ENCODE data around the gene ARL6IP1.

ARL6IP1 gene

GRCh38 chr16:18833707-18834505 lies 32.6 kb upstream of the ARL6IP1 start:
- no peak for TF ChIP-seq ZNF274 (IDR thresholded peaks at IDR 0.05; ENCODE audit: low read depth, low read length)
- no peak overlapping the region for H3K4me3 ChIP-seq (ENCODE audit: insufficient read length, low read depth)
- H3K27me3 ChIP-seq (ENCODE audit: insufficient read depth, insufficient read length), result no peaks in the 10 kb centered on the region
- no peaks in the 10 kb centered on the region for H3K9me3 ChIP-seq (ENCODE audit: insufficient read depth, low read length)
- H3K9ac ChIP-seq (ENCODE audit: insufficient read length, low read depth), result no peak overlapping the region
- no peak for DNase-seq (ENCODE audit: low read depth, low spot score)
- no peaks in the 10 kb centered on the region for H3K4me1 ChIP-seq (ENCODE audit: insufficient read depth, insufficient read length)
- peaks cover 99% of the 10 kb centered on the region for H3K36me3 ChIP-seq (ENCODE audit: insufficient read depth, insufficient read length, low read length)

- H3K9me3 ChIP-seq (ENCODE audit: insufficient read depth, low read length), result no peaks in the 10 kb centered on the region
- H3K9ac ChIP-seq (ENCODE audit: insufficient read length, low read depth), result no peak overlapping the region
- H3K4me1 ChIP-seq (ENCODE audit: insufficient read depth, insufficient read length), result peaks cover 3% of the 10 kb centered on the region
- TF ChIP-seq SUZ12 (IDR thresholded peaks at IDR 0.05; ENCODE audit: extremely low read depth, insufficient read depth, insufficient read length), result no peak
- no peak for TF ChIP-seq YY1 (IDR thresholded peaks at IDR 0.05; ENCODE audit: insufficient read depth, insufficient read length)
- TF ChIP-seq ZNF274 (IDR thresholded peaks at IDR 0.05; ENCODE audit: low read depth, low read length), result no peak
- H3K36me3 ChIP-seq (ENCODE audit: insufficient read depth, insufficient read length, low read length), result peaks cover 96% of the 10 kb centered on the region
- no peaks in the 10 kb centered on the region for H3K27me3 ChIP-seq (ENCODE audit: insufficient read depth, insufficient read length)
- DNase-seq (ENCODE audit: low read depth, low spot score), result no peak
- H3K4me3 ChIP-seq (ENCODE audit: insufficient read length, low read depth), result no peak overlapping the region
Observed at GRCh38 chr16:18832613-18833012, 31.3 kb upstream of the ARL6IP1 start.

GRCh38 chr16:18832006-18832405 lies 30.7 kb upstream of the ARL6IP1 start:
- no peak for DNase-seq (ENCODE audit: low read depth, low spot score)
- Histone ChIP-seq H3K4me1 (ENCODE audit: insufficient read depth, insufficient read length) (peaks cover 3% of the 10 kb centered on the region), H3K9ac (ENCODE audit: insufficient read length, low read depth) (no peak overlapping the region), H3K4me3 (ENCODE audit: insufficient read length, low read depth) (no peak overlapping the region), H3K36me3 (ENCODE audit: insufficient read depth, insufficient read length, low read length) (peaks cover 90% of the 10 kb centered on the region), H3K27me3 (ENCODE audit: insufficient read depth, insufficient read length) (no peaks in the 10 kb centered on the region), H3K9me3 (ENCODE audit: insufficient read depth, low read length) (no peaks in the 10 kb centered on the region)
- TF ChIP-seq YY1 (IDR thresholded peaks at IDR 0.05; ENCODE audit: insufficient read depth, insufficient read length) (no peak), SUZ12 (IDR thresholded peaks at IDR 0.05; ENCODE audit: extremely low read depth, insufficient read depth, insufficient read length) (no peak), ZNF274 (IDR thresholded peaks at IDR 0.05; ENCODE audit: low read depth, low read length) (no peak)

- Histone ChIP-seq H3K4me1 (ENCODE audit: insufficient read depth, insufficient read length) (peaks cover 3% of the 10 kb centered on the region), H3K9ac (ENCODE audit: insufficient read length, low read depth) (no peak overlapping the region), H3K27me3 (ENCODE audit: insufficient read depth, insufficient read length) (no peaks in the 10 kb centered on the region), H3K9me3 (ENCODE audit: insufficient read depth, low read length) (no peaks in the 10 kb centered on the region), H3K4me3 (ENCODE audit: insufficient read length, low read depth) (no peak overlapping the region), H3K36me3 (ENCODE audit: insufficient read depth, insufficient read length, low read length) (peaks cover 65% of the 10 kb centered on the region)
- no peak for TF ChIP-seq YY1 (IDR thresholded peaks at IDR 0.05; ENCODE audit: insufficient read depth, insufficient read length)
- TF ChIP-seq SUZ12 (IDR thresholded peaks at IDR 0.05; ENCODE audit: extremely low read depth, insufficient read depth, insufficient read length), result no peak
- DNase-seq (ENCODE audit: low read depth, low spot score), result no peak
Observed at GRCh38 chr16:18829251-18829650, 27.9 kb upstream of the ARL6IP1 start.

GRCh38 chr16:18827890-18828289 lies 26.5 kb upstream of the ARL6IP1 start:
- H3K4me3 ChIP-seq (ENCODE audit: insufficient read length, low read depth), result no peak overlapping the region
- TF ChIP-seq ZNF274 (IDR thresholded peaks at IDR 0.05; ENCODE audit: low read depth, low read length) (no peak), YY1 (IDR thresholded peaks at IDR 0.05; ENCODE audit: insufficient read depth, insufficient read length) (no peak), SUZ12 (IDR thresholded peaks at IDR 0.05; ENCODE audit: extremely low read depth, insufficient read depth, insufficient read length) (no peak)
- no peaks in the 10 kb centered on the region for H3K9me3 ChIP-seq (ENCODE audit: insufficient read depth, low read length)
- peaks cover 3% of the 10 kb centered on the region for H3K4me1 ChIP-seq (ENCODE audit: insufficient read depth, insufficient read length)
- no peak for DNase-seq (ENCODE audit: low read depth, low spot score)
- H3K27me3 ChIP-seq (ENCODE audit: insufficient read depth, insufficient read length), result no peaks in the 10 kb centered on the region
- no peak overlapping the region for H3K9ac ChIP-seq (ENCODE audit: insufficient read length, low read depth)
- H3K36me3 ChIP-seq (ENCODE audit: insufficient read depth, insufficient read length, low read length), result peaks cover 51% of the 10 kb centered on the region

- H3K9me3 ChIP-seq (ENCODE audit: insufficient read depth, low read length), result no peaks in the 10 kb centered on the region
- H3K4me3 ChIP-seq (ENCODE audit: insufficient read length, low read depth), result no peak overlapping the region
- H3K4me1 ChIP-seq (ENCODE audit: insufficient read depth, insufficient read length), result no peaks in the 10 kb centered on the region
- TF ChIP-seq SUZ12 (IDR thresholded peaks at IDR 0.05; ENCODE audit: extremely low read depth, insufficient read depth, insufficient read length) (no peak), ZNF274 (IDR thresholded peaks at IDR 0.05; ENCODE audit: low read depth, low read length) (no peak), YY1 (IDR thresholded peaks at IDR 0.05; ENCODE audit: insufficient read depth, insufficient read length) (no peak)
- peaks cover 74% of the 10 kb centered on the region for H3K36me3 ChIP-seq (ENCODE audit: insufficient read depth, insufficient read length, low read length)
- no peak for DNase-seq (ENCODE audit: low read depth, low spot score)
- H3K9ac ChIP-seq (ENCODE audit: insufficient read length, low read depth), result no peak overlapping the region
- no peaks in the 10 kb centered on the region for H3K27me3 ChIP-seq (ENCODE audit: insufficient read depth, insufficient read length)
Observed at GRCh38 chr16:18816286-18816685, 14.9 kb upstream of the ARL6IP1 start.

GRCh38 chr16:18811925-18812324 lies 10.6 kb upstream of the ARL6IP1 start:
- Histone ChIP-seq H3K4me3 (ENCODE audit: insufficient read length, low read depth) (no peak overlapping the region), H3K27me3 (ENCODE audit: insufficient read depth, insufficient read length) (no peaks in the 10 kb centered on the region), H3K36me3 (ENCODE audit: insufficient read depth, insufficient read length, low read length) (peaks cover 79% of the 10 kb centered on the region), H3K4me1 (ENCODE audit: insufficient read depth, insufficient read length) (no peaks in the 10 kb centered on the region), H3K9ac (ENCODE audit: insufficient read length, low read depth) (no peak overlapping the region), H3K9me3 (ENCODE audit: insufficient read depth, low read length) (no peaks in the 10 kb centered on the region)
- DNase-seq (ENCODE audit: low read depth, low spot score), result no peak
- TF ChIP-seq ZNF274 (IDR thresholded peaks at IDR 0.05; ENCODE audit: low read depth, low read length), result no peak
- TF ChIP-seq YY1 (IDR thresholded peaks at IDR 0.05; ENCODE audit: insufficient read depth, insufficient read length), result no peak
- TF ChIP-seq SUZ12 (IDR thresholded peaks at IDR 0.05; ENCODE audit: extremely low read depth, insufficient read depth, insufficient read length), result no peak
